AG04449 (cell line): ENCODE results near the gene CD83.

Experiments used
- CTCF ChIA-PET: fragments of 350-600 bp; formaldehyde crosslinking; extraction: SDS; loops from one replicate; lab custom pipeline; 2021; ENCODE audit warnings: antibody characterized with exemption; lab: Yijun Ruan, JAX
- POLR2A ChIA-PET: fragments of 400-600, 350-600 bp; formaldehyde crosslinking; extraction: SDS; loops from one replicate; lab custom pipeline; 2020; ENCODE audit warnings: antibody characterized with exemption, inconsistent platforms; lab: Yijun Ruan, JAX
- DNase-seq: peaks from one replicate; pipeline ENCODE4 v3.0.0-alpha.2; 2010; ENCODE audit warnings: low read depth, low spot score
- H3K4me3 ChIP-seq: 2 replicates; pipeline ENCODE4 v1.5.1; 2011; ENCODE audit warnings: low read depth, mild to moderate bottlenecking, control low read depth, low read length
- TF ChIP-seq, protein P1 (sequence below): IDR thresholded peaks from one replicate; pipeline ENCODE4 v1.5.1; 2011; ENCODE audit warnings: mild to moderate bottlenecking, moderate library complexity, low read length, control low read depth, inconsistent platforms; ENCODE audit not compliant: insufficient read depth; ENCODE audit errors: missing control alignments

CD83 gene

DNA sequence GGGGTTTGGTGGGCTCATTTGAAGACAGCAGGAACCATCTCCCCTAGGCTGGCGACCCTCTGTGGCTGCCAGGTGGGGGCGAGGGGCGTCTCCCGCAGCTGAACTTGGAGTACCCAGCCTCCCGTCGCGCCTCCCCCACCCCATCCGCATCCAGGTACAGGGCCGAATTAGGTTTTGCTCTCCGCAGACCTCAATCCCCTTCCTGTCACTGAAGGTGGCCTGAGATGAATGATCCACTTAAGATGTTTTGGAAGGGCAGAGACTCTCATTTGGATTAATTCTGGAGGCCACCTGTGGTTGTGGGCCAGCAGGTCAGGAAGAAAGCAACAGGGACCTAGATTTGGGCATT lies 493 bp downstream of the CD83 start:
- no peak for DNase-seq
- TF ChIP-seq, protein P1, sequence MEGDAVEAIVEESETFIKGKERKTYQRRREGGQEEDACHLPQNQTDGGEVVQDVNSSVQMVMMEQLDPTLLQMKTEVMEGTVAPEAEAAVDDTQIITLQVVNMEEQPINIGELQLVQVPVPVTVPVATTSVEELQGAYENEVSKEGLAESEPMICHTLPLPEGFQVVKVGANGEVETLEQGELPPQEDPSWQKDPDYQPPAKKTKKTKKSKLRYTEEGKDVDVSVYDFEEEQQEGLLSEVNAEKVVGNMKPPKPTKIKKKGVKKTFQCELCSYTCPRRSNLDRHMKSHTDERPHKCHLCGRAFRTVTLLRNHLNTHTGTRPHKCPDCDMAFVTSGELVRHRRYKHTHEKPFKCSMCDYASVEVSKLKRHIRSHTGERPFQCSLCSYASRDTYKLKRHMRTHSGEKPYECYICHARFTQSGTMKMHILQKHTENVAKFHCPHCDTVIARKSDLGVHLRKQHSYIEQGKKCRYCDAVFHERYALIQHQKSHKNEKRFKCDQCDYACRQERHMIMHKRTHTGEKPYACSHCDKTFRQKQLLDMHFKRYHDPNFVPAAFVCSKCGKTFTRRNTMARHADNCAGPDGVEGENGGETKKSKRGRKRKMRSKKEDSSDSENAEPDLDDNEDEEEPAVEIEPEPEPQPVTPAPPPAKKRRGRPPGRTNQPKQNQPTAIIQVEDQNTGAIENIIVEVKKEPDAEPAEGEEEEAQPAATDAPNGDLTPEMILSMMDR: no peak
- H3K4me3 ChIP-seq: peak overlapping the region; percentile 66
- ChIA-PET CTCF (interaction anchor here (1.2 kb wide), 1 partner anchor 11 kb away, joined by 4 read pairs; no protein-coding TSS in a partner anchor), POLR2A (no interaction called here)

DNA sequence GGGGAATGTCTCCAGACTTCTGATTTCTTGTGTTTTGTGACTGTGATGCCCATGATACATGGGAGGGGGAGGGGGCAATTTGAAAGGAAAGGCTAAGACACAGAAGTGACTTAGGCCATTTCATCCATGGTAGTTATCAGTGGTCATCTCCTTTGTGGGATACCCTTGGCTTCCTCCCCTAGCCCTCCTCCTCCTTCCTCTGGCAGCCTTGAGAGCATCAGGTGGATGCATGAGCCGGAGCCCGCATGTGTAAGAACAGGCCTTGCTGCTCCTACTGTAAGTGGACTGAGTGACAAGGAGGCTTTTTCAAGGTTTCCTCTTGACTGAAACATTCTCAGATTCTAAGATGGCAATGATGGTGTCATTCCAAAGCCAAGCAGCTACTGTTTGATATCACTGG lies 874 bp downstream of the CD83 start:
- no peak for DNase-seq

DNA sequence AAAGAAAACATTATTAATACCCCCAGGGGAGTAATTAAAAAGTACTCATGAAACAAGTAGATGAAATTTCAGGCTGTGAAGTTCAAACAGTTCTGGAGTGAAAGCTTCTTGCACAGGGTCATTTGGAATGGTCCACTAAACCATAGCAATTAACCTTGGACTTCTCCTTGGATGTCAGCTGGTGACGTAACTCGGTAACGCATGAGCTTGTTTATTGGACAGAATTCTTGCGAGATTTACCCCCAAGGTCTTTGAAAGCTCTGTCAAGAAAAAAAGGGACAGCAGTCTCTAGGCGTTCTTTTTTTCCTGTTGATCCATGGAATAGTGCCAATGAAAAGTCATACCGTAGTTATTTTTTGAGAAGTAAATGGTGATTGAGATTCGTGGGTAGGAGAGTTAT lies 2.2 kb downstream of the CD83 start:
- ChIA-PET POLR2A (no interaction called here), CTCF (interaction anchor here (1.1 to 1.8 kb wide), 3 partner anchors 8 to 211 kb away, joined by 3 to 4 read pairs (median 4); no protein-coding TSS in a partner anchor)
- no peak for DNase-seq
- H3K4me3 ChIP-seq: no peak overlapping the region
- TF ChIP-seq, protein P1: no peak

More for the DNA sequence above, 874 bp downstream of the CD83 start:
- POLR2A ChIA-PET: no interaction called here
- CTCF ChIA-PET: interaction anchor here (1.2 kb wide), 2 partner anchors 10 to 11 kb away, joined by 3 to 4 read pairs; no protein-coding TSS in a partner anchor
- no peak overlapping the region for H3K4me3 ChIP-seq
- TF ChIP-seq, protein P1: no peak

DNA sequence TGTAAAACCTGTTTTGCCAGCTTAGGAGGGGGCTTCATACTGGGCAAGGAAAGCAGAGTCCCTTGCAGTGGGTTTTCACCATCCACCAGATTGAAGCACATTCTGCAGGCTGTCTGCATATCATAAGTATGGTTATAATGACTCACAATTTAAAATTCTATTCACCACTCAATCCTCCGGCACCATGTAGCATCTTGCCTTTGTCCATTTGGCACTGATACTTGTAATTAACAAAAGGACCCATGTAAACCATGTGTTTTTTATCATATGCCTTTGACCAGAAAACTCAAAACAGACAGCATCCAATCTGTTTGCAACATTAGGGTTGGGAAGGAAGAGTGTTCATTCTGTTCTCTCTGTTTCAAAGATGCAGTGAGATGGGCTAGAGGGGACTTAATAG lies 3.0 kb downstream of the CD83 start:
- TF ChIP-seq, protein P1: no peak
- no peak for DNase-seq
- CTCF ChIA-PET: interaction anchor here (1.8 kb wide), 1 partner anchor 9 kb away, joined by 4 read pairs; no protein-coding TSS in a partner anchor
- POLR2A ChIA-PET: no interaction called here
- H3K4me3 ChIP-seq: no peak overlapping the region

DNA sequence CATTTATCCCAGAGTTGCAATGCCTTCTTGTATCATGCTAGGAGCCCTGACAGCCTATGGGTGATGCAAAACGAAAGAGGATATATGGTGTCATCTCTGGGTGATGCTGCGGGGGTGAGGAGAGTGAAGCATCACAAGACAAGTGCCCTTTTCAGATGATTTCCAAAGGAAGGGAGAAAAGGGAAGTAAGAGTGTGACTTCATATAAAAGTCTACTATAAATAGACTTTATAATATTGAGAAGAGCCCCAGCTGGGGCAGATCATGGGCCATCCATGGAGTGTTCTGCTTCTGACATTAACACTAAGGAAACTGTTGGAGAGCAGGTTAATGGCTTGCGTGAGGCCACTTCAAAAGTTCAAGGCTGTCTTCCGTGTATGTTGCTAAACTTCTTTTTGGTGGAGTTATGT lies 4.4 kb downstream of the CD83 start:
- no peak overlapping the region for H3K4me3 ChIP-seq
- ChIA-PET POLR2A (no interaction called here), CTCF (interaction anchor here (9.4 kb wide), 1 partner anchor 21 kb away, joined by 110 read pairs; no protein-coding TSS in a partner anchor)
- TF ChIP-seq, protein P1: no peak
- DNase-seq: no peak

DNA sequence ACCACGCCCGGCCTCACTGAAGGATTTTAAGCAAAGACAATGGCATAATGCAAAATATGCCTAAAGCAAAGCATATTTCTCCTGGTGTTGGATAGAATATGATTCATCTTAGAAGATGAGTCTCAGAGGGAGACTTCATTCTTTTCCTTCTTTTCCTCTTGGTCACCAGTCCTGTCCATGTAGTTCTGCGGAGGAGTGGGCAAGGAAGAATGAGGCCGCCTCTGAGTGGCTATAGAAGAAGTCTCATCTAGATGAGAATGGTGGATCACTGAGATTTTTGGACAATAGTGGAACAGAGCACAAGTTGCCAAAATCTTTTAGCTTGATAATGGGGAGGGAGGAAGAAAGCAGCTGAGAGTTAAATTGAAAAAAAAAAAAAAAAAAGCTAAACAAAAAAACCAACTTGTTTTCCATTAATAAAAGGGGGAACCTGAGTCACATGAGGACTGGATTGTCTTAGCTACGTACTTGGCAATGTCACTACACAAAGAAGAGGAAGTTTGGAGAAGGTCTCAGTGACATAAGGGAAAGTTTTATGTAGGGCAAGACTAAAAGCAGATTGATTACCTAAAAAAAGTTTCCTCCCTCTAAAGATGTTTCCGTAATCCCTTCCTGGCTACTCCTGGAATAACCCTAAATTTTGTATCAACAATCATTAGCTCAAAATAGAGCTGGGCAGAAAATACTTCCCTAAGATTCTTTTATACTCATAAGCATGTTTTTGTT lies 6.0 kb downstream of the CD83 start:
- DNase-seq: no peak
- CTCF ChIA-PET: interaction anchor here (0.6 to 9.4 kb wide), 2 partner anchors 19 to 1126 kb away, joined by 3 to 110 read pairs; no protein-coding TSS in a partner anchor
- no peak overlapping the region for H3K4me3 ChIP-seq
- TF ChIP-seq, protein P1: no peak
- POLR2A ChIA-PET: no interaction called here
